Measurements from ENCODE around the gene ERG. TPM values are rescaled to one million over a fixed set of nuclear protein-coding genes. Genes with fewer than 3 reads are reported as not detected.

ERG gene
- total and polyA plus RNA-seq, 8 donors = 21.7 to 48.1 (median 36.8) TPM

- H3K36me3 ChIP-seq = no peaks in the 10 kb centered on the region
- no peak for TF ChIP-seq CTCF (IDR thresholded peaks at IDR 0.05)
- peak overlapping the region; percentile 13 to 66 for H3K27ac ChIP-seq
- no peaks in the 10 kb centered on the region for H3K27me3 ChIP-seq
- H3K4me1 ChIP-seq = peaks cover 16 to 48% of the 10 kb centered on the region in 2 donors
- H3K4me3 ChIP-seq = no peak overlapping the region
- DNase-seq (peak in 2 of 4 donors; percentile 61 to 85), ATAC-seq (peak; percentile 21)
- intact Hi-C loops (cut with DNase I) = no loop called here
- no peaks in the 10 kb centered on the region for H3K9me3 ChIP-seq
Measured at GRCh38 chr21:38438462-38438893, 59.8 kb downstream of the ERG start.

GRCh38 chr21:38436341-38436740 is 61.9 kb downstream of the ERG start:
- Histone ChIP-seq H3K27me3 (no peaks in the 10 kb centered on the region), H3K9me3 (no peaks in the 10 kb centered on the region), H3K36me3 (no peaks in the 10 kb centered on the region), H3K27ac (peak overlapping the region in 1 of 2 donors; percentile 13), H3K4me1 (peaks cover 16 to 46% of the 10 kb centered on the region in 2 donors), H3K4me3 (no peak overlapping the region)
- intact Hi-C loops (cut with DNase I) = no loop called here
- ATAC-seq (no peak), DNase-seq (no peak)
- no peak for TF ChIP-seq CTCF (IDR thresholded peaks at IDR 0.05)

- H3K4me1 ChIP-seq = peaks cover 14 to 37% of the 10 kb centered on the region in 2 donors
- DNase-seq (no peak), ATAC-seq (peak; percentile 41)
- H3K27me3 ChIP-seq = no peaks in the 10 kb centered on the region
- no peak for TF ChIP-seq CTCF (IDR thresholded peaks at IDR 0.05)
- intact Hi-C loops (cut with DNase I) = no loop called here
- H3K36me3 ChIP-seq = no peaks in the 10 kb centered on the region
- H3K9me3 ChIP-seq = no peaks in the 10 kb centered on the region
- H3K4me3 ChIP-seq = no peak overlapping the region
- peak overlapping the region; percentile 2 to 14 for H3K27ac ChIP-seq
Measured at GRCh38 chr21:38434913-38435533, 63.3 kb downstream of the ERG start.

- no peak for TF ChIP-seq CTCF (IDR thresholded peaks at IDR 0.05)
- ATAC-seq = no peak
- Histone ChIP-seq H3K27ac (no peak overlapping the region), H3K9me3 (no peaks in the 10 kb centered on the region), H3K27me3 (no peaks in the 10 kb centered on the region), H3K4me1 (peaks cover under 1 to 22% of the 10 kb centered on the region in 2 donors), H3K4me3 (no peak overlapping the region), H3K36me3 (no peaks in the 10 kb centered on the region)
- DNase-seq = no peak
- intact Hi-C loops (cut with DNase I) = no loop called here
Measured at GRCh38 chr21:38433471-38433870, 64.8 kb downstream of the ERG start.

GRCh38 chr21:38430401-38430984 is 67.8 kb downstream of the ERG start:
- no peaks in the 10 kb centered on the region for H3K9me3 ChIP-seq
- no peaks in the 10 kb centered on the region for H3K36me3 ChIP-seq
- no peak overlapping the region for H3K4me3 ChIP-seq
- H3K27me3 ChIP-seq = no peaks in the 10 kb centered on the region
- no peak for DNase-seq
- no peak for ATAC-seq
- intact Hi-C loops (cut with DNase I) = no loop called here
- peaks cover 0 to 5% of the 10 kb centered on the region in 2 donors for H3K4me1 ChIP-seq
- TF ChIP-seq CTCF (IDR thresholded peaks at IDR 0.05) = no peak
- H3K27ac ChIP-seq = no peak overlapping the region
